ENCODE measurements around the gene CIAPIN1.

GRCh38 chr16:57446531-57447185 is 527 bp downstream of the CIAPIN1 start:
- TF ChIP-seq CTCF (IDR thresholded peaks at IDR 0.05) (no peak), POLR2AphosphoS5 (IDR thresholded peaks at IDR 0.05) (no peak), POLR2A (IDR thresholded peaks at IDR 0.05) (no peak), EP300 (IDR thresholded peaks at IDR 0.05) (no peak)
